Mucosa of descending colon (tissue), 3 donors: Measurements from ENCODE around the gene CTNND2. TPM values are rescaled to one million over a fixed set of nuclear protein-coding genes. Genes with fewer than 3 reads are reported as not detected.

ENCODE experiments used
- ATAC-seq: fragments of 200-7000 bp; cut with Tn5 transposase; one replicate; pipeline ENCODE4 v1.9.1; 2020; ENCODE audit warnings: mild to moderate bottlenecking, moderate library complexity
- DNase-seq, 3 donors: peaks; one replicate each; pipeline ENCODE4 v3.0.0-alpha.2; 2020
- H3K36me3 ChIP-seq: fragments of 200-600 bp; one replicate; pipeline ENCODE4 v1.8.0; 2021; ENCODE audit warnings: low read depth, mild to moderate bottlenecking
- H3K4me1 ChIP-seq: fragments of 200-600 bp; one replicate; pipeline ENCODE4 v1.8.0; 2021; ENCODE audit warnings: low read depth, mild to moderate bottlenecking
- H3K4me3 ChIP-seq: fragments of 200-600 bp; one replicate; pipeline ENCODE4 v1.8.0; 2021; ENCODE audit warnings: mild to moderate bottlenecking
- H3K9me3 ChIP-seq: fragments of 200-600 bp; one replicate; pipeline ENCODE4 v1.8.0; 2021; ENCODE audit warnings: mild to moderate bottlenecking
- intact Hi-C, 2 donors: fragments of 100-400 bp; cut with DNase I in 1 of 2; cut with micrococcal nuclease in 1 of 2; formaldehyde crosslinking; loops; one replicate each; pipeline versions ENCODE4 v1.11.0 to v1.11.1; 2022; cut with DNase I, micrococcal nuclease
- total RNA-seq, 3 donors: library from RNA; stranded (reverse); fragmentation: NEBNext Ultra II Directional in 2 of 3; extraction: Animal tissue kit (Norgen Biotek cat#: 25700) in 2 of 3; gene quantifications; one replicate each; pipeline versions ENCODE4 v1.2.1 to v1.2.4, GENCODE V29; 2021 to 2023
- TF ChIP-seq, protein P1 (sequence below): fragments of 200-600 bp; IDR thresholded peaks from one replicate; pipeline ENCODE4 v1.8.0; 2022; ENCODE audit warnings: antibody characterized with exemption, mild to moderate bottlenecking
- donor health status: DM: no; HTN: no; CAD: no; lungs with moderate emphysema.
- donor health status: DM: no; HTN: no; CAD: no.
- donor health status: DM: no; HTN: yes; CAD: no.

Gene CTNND2
- total RNA-seq, 3 donors from 2014 or later = 0.70 to 3.4 (median 0.81) TPM

DNA sequence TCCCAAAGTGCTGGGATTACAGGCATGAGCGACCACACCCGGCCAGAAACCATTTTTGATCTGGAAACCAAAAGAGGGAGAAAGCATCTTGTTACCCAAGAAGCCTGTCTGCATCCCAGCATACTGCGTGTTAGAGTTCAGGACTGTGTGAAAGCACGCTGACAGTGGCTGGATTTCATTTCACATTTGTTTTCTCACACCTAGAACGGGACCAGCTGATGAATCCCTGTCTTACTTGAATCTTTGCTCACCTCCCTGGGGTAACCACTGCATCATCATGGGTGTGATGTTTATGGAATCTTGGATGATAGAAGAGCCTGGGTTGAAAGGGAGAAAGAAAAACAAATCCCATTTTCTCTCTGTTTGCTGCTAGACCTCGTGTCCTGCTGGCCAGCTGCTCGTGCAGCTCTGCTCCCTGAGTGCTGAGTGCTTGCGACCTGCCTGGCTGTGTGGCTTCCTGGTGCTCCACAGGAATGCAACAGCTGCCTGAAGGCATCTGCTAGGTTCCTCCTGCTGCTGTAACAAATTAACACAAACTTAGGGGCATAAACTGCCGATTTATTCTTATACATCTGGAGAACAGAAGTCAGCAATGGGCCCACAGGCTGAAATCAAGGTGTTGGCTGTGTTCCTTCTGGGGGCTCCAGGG, 764.9 kb downstream of the CTNND2 start:
- Histone ChIP-seq H3K36me3 (no peaks in the 10 kb centered on the region), H3K9me3 (no peaks in the 10 kb centered on the region), H3K4me3 (no peak overlapping the region), H3K4me1 (no peaks in the 10 kb centered on the region)
- TF ChIP-seq, protein P1, sequence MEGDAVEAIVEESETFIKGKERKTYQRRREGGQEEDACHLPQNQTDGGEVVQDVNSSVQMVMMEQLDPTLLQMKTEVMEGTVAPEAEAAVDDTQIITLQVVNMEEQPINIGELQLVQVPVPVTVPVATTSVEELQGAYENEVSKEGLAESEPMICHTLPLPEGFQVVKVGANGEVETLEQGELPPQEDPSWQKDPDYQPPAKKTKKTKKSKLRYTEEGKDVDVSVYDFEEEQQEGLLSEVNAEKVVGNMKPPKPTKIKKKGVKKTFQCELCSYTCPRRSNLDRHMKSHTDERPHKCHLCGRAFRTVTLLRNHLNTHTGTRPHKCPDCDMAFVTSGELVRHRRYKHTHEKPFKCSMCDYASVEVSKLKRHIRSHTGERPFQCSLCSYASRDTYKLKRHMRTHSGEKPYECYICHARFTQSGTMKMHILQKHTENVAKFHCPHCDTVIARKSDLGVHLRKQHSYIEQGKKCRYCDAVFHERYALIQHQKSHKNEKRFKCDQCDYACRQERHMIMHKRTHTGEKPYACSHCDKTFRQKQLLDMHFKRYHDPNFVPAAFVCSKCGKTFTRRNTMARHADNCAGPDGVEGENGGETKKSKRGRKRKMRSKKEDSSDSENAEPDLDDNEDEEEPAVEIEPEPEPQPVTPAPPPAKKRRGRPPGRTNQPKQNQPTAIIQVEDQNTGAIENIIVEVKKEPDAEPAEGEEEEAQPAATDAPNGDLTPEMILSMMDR = no peak
- intact Hi-C loops = no loop called here
- DNase-seq (no peak), ATAC-seq (no peak)

DNA sequence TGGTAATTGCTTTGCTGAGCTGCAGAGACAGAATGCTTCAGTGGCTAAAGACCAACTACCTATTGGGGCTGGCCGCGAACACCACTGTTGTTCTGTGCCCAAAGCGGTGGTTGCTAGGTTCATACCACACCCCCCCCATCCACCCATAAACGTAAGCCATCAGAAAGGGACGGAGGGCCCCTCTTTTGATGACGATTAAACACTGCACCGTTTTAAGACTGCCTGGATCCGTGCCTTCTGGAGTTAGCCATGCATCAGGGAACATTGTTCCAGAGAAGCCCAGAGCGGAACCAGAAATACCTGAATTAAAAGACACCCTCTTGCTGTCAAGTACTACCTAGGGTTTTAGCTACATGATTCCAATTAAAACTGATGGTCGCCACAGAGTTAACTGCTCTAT, 774.1 kb downstream of the CTNND2 start:
- no peaks in the 10 kb centered on the region for H3K4me1 ChIP-seq
- TF ChIP-seq, protein P1 = no peak
- ATAC-seq (no peak), DNase-seq (no peak)
- H3K36me3 ChIP-seq = no peaks in the 10 kb centered on the region
- intact Hi-C loops = no loop called here
- no peaks in the 10 kb centered on the region for H3K9me3 ChIP-seq
- H3K4me3 ChIP-seq = no peak overlapping the region

- TF ChIP-seq, protein P1 = no peak
- ATAC-seq = no peak
- no peaks in the 10 kb centered on the region for H3K4me1 ChIP-seq
- H3K36me3 ChIP-seq = no peaks in the 10 kb centered on the region
- no peak overlapping the region for H3K4me3 ChIP-seq
- no peaks in the 10 kb centered on the region for H3K9me3 ChIP-seq
- no peak for DNase-seq
- intact Hi-C loops = no loop called here
Measured at GRCh38 chr5:11128021-11128420, 776.2 kb downstream of the CTNND2 start.

GRCh38 chr5:11126844-11127243, 777.4 kb downstream of the CTNND2 start:
- TF ChIP-seq, protein P1 = no peak
- DNase-seq (no peak), ATAC-seq (no peak)
- intact Hi-C loops = no loop called here
- H3K36me3 ChIP-seq = no peaks in the 10 kb centered on the region
- H3K4me1 ChIP-seq = no peaks in the 10 kb centered on the region
- H3K4me3 ChIP-seq = no peak overlapping the region
- H3K9me3 ChIP-seq = no peaks in the 10 kb centered on the region

DNA sequence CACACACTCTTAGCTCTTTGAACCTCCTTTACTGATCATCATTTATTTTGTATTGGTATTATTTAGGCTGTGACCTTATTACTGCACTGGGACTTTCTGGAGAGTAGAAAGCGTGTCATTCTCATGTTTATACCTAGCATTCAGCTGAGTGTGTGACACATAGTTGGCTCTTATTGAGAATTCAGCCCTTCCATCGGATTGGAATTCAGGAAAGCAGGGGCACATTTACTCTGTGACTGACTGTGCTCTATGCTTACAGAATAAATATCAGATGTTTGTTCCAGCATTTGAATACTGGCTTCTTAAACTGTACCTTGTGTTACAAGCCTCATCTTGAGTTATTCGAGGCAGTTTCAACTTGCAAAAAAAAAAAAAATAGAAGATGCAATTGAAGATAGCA, 782.4 kb downstream of the CTNND2 start:
- no peaks in the 10 kb centered on the region for H3K9me3 ChIP-seq
- no peaks in the 10 kb centered on the region for H3K36me3 ChIP-seq
- no peak for ATAC-seq
- H3K4me3 ChIP-seq = no peak overlapping the region
- DNase-seq = no peak
- no peaks in the 10 kb centered on the region for H3K4me1 ChIP-seq
- TF ChIP-seq, protein P1 = no peak
- intact Hi-C loops = no loop called here

DNA sequence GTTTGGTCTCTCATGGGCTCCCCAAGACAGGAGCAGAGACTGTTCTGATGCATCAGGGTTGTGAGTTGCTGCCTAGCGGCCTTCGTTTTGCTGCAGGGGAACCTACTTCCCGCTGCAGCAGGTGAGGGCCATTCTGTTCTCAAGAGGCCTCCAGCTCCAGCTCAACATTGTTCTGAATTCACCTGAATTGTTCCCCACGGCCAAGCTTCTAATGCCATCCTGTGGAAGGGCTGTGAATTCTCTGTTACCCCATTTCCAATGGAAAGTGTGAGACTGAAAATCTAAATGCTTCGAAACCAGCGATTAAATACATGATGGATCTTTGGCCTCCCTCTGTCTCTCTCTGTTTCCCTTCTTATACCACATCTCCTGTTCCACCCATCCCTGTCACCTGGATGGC, 794.1 kb downstream of the CTNND2 start:
- TF ChIP-seq, protein P1 = no peak
- no peak for ATAC-seq
- DNase-seq = no peak
- intact Hi-C loops = no loop called here
- no peaks in the 10 kb centered on the region for H3K4me1 ChIP-seq
- no peaks in the 10 kb centered on the region for H3K9me3 ChIP-seq
- H3K4me3 ChIP-seq = no peak overlapping the region
- H3K36me3 ChIP-seq = no peaks in the 10 kb centered on the region
